GM21423 (cell line): ENCODE measurements around the gene JMJD8.
A peak's percentile ranks its signal among the peaks of the same experiment; 100 is the strongest.

Source experiments
- ATAC-seq: cut with Tn5 transposase; IDR thresholded peaks from one replicate; pipeline ENCODE4 v1.9.1; 2021; ENCODE audit warnings: mild to moderate bottlenecking, moderate library complexity; ENCODE audit not compliant: unreplicated experiment

JMJD8 gene

DNA sequence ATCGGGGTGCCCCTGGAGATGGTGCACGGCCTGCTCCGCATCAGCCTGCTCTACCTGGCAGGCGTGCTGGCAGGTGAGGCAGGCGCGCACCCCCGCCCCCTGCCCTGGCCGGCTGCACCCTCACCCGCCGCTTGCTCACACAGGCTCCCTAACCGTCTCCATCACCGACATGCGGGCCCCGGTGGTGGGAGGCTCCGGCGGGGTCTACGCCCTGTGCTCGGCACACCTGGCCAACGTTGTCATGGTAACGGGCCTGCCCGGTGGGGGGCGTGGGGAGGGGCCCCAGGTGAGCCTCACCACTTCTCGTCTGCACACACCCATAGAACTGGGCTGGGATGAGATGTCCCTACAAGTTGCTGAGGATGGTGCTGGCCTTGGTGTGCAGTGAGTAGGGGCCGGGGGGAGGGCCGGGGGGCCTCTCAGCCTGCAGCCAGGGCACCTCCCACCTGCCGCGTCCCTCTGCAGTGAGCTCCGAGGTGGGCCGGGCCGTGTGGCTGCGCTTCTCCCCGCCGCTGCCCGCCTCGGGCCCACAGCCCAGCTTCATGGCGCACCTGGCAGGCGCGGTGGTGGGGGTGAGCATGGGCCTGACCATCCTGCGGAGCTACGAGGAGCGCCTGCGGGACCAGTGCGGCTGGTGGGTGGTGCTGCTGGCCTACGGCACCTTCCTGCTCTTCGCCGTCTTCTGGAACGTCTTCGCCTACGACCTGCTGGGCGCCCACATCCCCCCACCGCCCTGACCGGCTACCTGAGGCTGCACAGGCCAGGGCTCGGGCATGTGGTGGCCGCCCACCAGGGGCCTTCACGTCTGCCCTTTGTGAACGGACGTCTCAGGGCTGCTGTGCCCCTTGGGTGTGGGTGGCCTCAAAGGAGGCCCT lies 6.6 kb downstream of the JMJD8 start:
- ATAC-seq = no peak

DNA sequence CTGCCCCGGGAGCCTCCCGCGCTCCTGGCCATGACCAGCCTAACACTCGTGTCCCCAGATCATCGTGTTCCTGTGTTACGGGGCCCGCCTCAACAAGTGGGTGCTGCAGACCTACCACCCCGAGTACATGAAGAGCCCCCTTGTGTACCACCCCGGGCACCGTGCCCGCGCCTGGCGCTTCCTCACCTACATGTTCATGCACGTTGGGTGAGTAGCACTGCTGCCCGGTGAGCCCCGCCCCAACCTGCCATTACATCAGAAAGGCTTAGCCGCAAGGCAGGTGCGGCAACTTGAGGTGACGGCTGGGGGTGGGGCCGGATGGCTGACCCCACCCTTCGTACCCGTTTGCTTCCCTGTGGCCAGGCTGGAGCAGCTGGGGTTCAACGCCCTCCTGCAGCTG lies 7.2 kb downstream of the JMJD8 start:
- no peak for ATAC-seq

DNA sequence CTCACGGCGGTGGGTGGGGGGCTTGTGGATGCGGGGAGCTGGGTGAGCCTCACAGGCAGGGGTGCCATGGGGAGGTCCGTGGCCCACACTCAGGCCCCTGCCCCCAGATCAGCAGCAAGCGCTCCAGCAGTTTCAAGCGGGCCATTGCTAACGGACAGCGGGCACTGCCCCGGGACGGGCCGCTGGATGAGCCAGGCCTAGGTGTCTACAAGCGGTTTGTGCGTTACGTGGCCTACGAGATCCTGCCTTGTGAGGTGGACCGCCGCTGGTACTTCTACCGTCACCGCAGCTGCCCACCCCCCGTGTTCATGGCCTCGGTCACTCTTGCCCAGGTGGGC lies 7.6 kb downstream of the JMJD8 start:
- ATAC-seq = no peak

DNA sequence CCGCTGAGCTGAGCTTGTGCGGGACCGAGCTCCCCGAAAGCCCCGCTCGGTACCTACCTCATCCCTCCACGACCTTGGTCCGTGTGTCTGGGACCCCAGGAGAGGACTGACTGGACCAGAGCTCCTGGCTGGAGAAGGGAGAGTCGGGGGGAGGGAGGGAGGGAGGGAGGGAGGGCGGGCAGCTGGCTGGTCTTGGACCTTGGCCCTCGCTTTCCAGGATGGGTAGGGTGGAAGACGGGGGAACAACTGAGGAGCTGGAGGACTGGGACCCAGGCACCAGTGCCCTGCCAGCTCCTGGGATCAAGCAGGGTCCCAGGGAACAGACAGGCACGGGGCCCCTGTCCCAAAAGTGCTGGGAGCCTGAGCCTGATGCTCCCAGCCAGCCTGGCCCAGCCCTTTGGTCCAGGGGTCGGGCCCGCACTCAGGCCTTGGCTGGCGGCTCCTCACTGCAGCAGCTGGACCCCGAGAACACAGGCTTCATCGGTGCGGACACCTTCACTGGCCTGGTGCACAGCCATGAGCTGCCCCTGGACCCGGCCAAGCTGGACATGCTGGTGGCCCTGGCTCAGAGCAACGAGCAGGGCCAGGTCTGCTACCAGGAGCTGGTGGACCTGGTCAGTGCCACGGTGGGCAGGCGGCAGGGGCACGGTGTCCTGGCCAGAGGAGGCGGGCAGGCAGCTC lies 8.1 kb downstream of the JMJD8 start:
- no peak for ATAC-seq

DNA sequence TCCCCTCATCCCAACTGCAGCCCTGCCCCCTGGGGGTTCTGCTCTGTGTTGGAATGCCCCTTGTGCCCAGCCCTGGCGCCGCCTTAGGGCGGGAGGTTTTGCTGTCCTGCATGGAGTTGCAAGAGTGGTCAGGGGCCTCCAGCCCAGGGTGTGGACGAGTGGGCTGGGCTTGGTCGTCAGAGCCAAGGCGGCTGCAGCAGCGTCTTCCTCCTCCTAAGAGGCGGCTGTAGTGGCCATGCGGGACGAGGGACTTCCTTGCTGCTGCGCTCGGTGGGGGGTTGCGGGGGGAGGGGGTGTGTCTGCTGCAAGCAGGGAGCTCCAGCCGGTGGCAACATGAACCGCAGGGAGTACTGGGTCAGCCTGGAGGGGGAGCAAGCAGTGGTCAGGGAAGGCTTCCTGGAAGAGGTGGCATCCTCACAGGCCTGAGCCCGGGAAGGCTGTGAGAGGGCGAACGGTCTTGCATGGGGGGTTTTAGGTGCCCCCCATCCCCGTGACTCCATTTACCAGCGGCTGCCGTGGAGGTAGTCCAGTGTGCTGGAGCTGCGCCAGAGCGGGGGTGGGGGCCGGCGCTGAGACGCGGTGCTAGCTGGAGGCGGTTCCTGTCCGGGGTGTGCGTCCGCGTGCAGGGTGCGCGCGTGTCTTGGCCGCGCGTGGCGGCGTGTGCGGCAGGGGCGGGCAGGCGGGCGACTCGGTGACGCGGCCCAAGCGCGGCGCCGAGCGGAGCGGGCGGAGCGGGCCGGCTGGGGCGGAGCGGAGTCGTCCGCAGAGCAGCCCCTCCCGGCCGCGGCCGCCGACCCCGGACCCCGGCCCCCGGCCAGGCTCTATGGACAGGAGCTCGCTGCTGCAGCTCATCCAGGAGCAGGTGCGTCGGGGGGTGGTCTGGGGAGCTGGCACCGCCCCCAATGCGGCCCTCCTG lies 8.9 kb downstream of the JMJD8 start, which contains the start of gene RHBDL1:
RHBDL1 (plus strand) TSS at position 704 of the 916 bp plus-strand sequence; CDS start at position 824, 120 bp downstream.
- no peak for ATAC-seq

DNA sequence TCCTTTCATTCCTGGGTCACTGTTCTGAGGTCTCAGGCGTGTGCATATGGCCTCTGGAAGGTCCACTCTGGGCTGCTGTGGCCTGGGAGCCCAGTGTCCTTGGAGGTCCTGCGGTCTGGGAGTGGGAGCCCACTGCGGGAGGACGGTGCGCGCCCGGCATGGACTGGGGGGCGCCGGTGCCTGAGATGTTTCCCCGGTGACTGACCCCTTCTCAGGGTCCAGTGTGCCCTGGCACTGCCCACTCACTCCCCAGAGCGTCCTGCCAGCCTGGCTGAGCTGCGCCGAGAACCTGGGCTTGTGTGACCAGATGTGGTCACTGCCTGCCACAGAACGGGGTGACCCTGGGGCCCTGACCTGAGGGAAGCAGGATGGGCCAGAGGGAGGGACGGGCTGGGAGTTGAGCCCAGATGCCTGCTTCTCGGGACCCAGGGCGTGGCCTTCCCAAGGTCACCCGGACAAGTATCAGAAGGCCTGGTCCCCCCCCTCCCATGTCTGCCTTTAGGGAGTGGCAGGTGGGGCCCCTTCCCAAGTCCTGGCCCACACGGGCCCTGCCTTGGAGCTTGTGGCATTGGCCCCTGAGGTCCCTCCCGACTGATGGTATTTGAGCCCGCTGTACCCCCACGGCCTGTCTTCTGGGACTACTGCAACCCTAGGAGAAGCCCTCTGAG lies 9.8 kb downstream of the JMJD8 start:
- ATAC-seq = no peak

DNA sequence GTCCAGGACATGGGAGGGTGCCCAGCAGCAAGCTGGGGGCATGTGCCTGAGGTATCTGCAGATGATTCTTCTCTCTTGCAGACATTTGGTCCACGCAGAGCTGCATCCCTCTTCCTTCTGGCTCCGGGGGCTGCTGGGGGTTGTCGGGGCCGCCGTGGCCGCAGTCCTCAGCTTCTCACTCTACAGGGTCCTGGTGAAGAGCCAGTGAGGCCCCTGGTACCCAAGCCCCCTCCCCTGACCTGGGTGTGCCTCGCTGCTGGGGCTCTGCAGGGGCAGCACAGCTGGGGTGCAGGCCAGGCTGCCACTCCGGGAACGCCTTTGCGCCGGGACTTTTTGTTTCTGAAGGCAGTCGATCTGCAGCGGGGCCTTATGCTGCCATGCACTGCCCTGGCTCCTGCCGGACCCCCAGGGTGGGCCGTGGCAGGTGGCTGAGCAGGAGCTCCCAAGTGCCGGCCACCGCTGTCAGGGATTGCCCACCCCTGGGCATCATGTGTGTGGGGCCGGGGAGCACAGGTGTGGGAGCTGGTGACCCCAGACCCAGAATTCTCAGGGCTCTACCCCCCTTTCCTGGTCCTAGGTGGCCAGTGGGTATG lies 10.6 kb downstream of the JMJD8 start:
- ATAC-seq = no peak

DNA sequence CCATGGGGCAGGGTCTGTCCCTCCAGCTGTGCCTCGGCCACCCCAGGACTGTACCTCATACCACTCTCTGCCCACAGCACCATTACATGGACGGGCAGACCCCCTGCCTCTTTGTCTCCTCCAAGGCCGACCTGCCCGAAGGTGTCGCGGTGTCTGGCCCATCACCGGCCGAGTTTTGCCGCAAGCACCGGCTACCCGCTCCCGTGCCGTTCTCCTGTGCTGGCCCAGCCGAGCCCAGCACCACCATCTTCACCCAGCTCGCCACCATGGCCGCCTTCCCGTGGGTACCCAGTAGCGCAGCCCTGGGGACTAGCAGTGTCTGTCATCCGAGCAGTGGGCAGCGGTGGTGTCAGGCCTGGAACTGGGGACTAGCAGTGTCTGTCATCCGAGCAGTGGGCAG lies 11.3 kb downstream of the JMJD8 start:
- no peak for ATAC-seq

DNA sequence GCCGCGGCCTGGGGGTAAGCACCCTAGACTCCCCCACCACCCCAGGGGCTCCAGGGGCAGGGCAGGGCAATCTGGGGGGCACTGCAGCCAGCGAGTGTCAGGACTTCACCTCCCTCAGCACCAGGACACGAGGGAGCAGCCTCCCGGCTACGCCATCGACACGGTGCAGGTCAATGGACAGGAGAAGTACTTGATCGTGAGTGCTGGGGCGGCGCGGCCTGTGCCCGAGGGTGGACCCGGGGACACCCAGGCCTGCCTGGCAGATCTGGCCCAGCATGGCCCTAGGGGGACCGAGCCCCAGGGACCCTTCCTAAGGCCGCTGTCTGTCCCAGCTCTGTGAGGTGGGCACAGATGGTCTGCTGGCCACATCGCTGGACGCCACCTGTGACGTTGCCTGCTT lies 11.8 kb downstream of the JMJD8 start:
- no peak for ATAC-seq

DNA sequence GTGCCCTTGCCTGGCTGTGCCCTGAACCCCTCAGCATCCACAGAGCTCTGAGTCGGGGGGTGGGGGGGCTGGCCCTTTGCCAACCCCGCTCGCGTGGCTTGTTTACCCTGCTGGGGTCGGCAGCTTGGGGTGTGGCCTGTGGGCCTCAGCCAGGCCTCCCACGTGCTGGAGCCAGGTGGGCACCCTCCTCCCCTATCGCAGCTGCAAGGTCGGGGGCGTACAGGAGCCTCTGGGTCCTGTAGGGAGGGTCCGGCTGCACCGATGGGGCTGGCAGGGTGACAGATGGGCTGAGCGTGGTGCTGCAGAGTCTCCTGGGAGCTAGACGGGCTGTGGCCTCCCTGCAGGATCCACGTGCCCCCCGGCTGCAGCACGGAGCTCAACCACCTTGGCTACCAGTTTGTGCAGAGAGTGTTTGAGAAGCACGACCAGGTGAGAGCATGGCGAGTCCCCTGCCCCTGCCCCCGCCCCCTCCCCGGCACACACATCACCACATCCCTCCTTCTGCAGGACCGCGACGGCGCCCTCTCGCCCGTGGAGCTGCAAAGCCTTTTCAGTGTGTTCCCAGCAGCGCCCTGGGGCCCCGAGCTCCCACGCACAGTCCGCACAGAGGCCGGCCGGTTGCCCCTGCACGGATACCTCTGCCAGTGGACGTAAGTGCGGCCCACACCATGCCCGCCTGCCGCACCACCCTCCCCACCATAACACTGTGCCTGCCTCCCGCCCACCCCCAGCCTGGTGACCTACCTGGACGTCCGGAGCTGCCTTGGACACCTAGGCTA lies 12.6 kb downstream of the JMJD8 start:
- ATAC-seq = no peak

DNA sequence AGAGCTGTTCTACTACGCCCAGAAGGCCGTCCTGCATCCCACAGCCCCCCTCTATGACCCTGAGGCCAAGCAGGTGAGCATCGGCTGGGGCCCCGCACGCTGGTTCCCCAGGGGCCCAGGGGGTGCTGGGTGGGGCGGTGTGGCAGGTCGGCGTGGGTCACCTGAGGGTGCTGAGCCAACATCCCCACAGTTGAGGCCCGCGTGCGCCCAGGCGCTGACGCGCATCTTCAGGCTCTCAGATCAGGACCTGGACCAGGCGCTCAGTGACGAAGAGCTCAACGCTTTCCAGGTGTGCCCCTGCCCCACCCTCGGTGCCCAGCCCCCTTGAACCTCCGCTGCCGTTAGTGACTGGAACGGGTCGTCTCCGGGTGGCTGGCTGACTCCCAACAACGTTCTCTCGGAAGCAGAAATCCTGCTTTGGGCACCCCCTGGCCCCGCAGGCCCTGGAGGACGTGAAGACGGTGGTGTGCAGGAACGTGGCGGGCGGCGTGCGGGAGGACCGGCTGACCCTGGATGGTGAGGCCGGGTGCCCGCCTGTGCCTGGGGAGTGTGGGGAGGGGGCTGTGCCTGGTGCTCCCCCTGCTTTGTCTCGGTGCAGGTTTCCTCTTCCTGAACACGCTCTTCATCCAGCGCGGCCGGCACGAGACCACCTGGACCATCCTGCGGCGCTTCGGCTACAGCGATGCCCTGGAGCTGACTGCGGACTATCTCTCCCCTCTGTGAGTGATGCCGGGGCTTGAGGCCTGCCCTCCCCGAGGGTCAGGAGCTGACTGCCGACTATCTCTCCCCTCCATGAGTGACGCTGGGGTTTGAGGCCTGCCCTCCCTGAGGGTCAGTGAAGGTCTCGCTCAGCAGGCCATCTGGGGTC lies 13.4 kb downstream of the JMJD8 start:
- ATAC-seq = no peak

DNA sequence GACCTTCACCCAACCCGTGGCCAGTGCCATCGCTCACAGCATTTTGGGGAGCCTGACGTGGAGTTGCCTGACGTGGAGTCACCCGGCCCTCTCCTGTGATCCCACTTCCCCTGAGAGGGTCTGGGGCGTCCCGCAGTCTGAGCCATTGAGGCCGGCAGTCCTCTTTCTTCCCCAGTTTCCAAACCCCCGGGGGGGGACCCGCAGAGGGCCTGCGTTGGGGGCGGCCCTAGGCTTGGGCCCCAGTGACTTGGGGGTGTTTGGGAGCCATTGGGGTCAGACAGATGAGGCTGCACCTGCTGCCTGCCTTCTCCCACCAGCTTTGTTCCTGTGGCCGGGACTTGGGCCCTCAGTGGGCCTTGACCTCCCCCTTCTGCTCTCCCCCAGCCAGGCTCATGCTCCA lies 14.5 kb downstream of the JMJD8 start:
- ATAC-seq = no peak

DNA sequence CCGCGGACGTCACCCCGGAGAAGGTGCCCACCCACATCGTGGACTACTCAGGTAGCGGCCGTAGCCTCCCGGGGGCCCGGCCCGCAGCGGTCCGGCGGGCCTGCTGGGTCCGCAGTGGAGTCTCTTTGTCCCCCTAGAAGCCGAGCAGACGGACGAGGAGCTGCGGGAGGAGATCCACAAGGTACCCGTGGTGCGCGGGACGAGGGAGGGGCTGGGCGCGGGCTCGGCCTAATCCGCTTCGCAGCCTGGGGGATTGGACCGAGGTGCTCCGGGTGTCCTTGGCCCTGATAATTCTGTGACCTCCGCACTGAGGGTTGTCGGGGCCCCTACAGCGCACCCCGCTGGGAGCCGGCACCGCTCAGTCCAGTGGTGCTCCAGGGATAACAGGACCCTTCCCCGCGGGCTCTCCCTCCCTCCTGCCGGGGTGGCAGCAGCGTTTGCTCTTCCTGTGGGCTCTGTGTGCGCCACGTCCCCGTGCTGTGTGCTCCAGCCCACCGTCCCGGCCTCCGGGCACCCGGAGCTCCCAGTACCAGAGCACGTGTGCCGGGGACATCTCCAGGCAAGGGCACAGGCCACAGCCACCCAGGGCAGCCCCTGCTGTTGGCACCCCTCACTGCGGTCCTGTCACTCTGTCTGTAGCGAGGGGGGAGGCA lies 15.5 kb downstream of the JMJD8 start:
- ATAC-seq = no peak

DNA sequence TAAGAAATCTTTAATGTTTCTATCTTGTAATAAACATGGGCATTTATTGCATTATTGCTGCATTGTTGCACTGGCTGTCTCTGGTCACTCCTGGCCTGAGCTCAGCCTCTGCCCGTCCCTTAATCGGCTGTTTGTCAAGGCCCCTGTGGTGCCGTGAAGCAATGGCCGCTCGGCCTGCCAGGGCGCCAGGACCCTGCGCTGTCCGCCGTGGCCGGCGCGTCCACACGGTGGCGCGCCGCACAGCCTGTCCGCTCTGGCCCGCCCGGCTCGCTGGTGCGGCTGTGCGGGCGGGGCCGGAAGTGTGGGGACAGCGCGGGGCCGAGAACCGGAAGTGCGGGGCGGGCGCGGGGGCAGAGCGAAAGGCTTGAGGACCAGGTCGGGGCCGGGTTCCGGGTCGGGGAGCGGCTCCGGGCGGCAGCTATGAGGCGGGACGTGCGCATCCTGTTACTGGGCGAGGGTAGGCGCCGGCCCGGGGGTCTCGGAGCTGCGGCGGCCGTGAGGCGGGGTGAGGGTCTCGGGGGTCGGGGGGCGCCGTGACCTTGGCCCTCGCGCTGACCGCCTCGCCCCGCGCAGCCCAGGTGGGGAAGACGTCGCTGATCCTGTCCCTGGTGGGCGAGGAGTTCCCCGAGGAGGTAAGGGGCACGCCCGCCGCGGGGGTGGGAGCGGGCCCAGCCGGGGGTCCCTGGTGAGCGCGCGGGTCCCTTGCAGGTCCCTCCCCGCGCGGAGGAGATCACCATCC lies 16.2 kb downstream of the JMJD8 start, which contains the start of gene RHOT2:
RHOT2 (plus strand) TSS at position 353 of the 739 bp plus-strand sequence; CDS start at position 421, 68 bp downstream.
- ATAC-seq = peak; percentile 87

DNA sequence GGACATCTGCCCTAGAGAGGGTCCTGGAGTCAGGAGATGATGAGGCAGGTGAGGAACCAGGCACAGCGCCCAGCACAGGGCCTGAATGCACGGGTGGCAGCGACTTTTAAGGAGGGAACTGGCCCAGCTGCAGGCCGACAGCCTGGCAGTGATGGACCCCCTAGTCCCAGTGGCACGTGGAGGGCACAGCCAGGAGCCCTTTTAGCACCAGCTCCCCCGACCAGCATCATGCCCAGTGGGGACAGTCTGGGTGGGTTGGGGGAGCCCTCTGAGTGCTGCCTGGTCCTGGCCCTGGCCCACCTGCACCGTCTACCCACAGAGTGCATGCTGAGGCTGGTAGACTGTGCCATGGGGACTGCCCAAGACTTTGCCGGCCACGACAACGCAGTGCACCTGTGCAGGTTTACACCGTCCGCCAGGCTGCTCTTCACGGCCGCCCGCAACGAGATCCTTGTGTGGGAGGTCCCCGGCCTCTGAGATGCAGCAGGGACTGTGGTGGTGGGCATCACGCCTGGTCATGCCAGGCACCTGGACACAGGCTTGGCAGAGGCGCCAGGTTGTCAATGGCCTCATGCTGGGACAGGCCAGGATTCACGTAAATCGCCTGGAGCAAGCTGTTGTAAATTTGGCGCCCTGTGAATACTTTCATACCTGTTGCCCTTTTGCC lies 16.9 kb downstream of the JMJD8 start:
- no peak for ATAC-seq

DNA sequence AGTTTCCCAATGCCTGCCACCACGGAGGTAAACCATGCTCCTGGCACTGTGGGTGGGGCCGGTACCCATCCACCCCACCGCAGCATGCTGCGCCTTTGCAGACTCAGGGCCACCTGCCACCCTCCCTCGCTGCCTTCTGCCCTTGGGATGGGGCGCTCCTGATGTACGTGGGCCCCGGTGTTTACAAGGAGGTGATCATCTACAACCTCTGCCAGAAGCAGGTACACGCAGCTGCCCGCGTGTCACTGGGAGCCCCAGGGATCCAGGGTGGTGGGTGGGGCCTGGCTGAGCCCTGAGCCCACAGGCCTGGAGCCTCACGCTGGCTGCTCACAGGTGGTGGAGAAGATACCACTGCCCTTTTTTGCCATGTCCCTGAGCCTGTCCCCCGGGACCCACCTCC lies 17.6 kb downstream of the JMJD8 start:
- no peak for ATAC-seq

DNA sequence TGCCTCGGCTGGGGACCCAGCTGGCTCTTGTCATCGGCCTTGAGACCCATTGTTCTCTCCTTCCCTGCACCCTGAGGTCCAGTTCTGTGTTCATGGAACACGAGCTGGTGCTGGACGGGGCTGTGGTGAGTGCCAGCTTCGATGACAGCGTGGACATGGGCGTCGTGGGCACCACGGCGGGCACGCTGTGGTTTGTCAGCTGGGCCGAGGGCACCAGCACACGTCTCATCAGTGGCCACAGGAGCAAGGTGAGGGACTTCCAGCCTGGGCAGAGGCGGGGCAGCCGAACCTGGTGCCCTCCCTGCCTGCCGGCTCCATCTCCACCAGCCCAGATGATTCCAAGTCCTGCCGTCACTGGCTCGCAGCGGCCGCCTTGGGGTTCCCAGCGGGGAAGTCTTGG lies 21.5 kb downstream of the JMJD8 start:
- no peak for ATAC-seq
